Upper lobe of right lung (tissue), 1 donor: ENCODE results near the gene TOPBP1. TPM values are rescaled to one million over a fixed set of nuclear protein-coding genes. Genes with fewer than 3 reads are reported as not detected.
A peak's percentile ranks its signal among the peaks of the same experiment; 100 is the strongest.
"Not testable (repeated sequence)": the region's sequence is repeated elsewhere in the genome, so short reads cannot be mapped to it uniquely, and the experiment has no call there.

Source experiments
- ATAC-seq: fragments of 200-7000 bp; cut with Tn5 transposase; one replicate; pipeline ENCODE4 v1.9.1; 2020; ENCODE audit warnings: mild to moderate bottlenecking, moderate library complexity
- DNase-seq: peaks from one replicate; pipeline ENCODE4 v3.0.0-alpha.2; 2020
- H3K27ac ChIP-seq: fragments of 200-600 bp; one replicate; pipeline ENCODE4 v1.8.0; 2022
- H3K27me3 ChIP-seq: fragments of 200-600 bp; one replicate; pipeline ENCODE4 v1.8.0; 2022; ENCODE audit warnings: mild to moderate bottlenecking
- H3K36me3 ChIP-seq: fragments of 200-600 bp; one replicate; pipeline ENCODE4 v1.8.0; 2022
- H3K4me1 ChIP-seq: fragments of 200-600 bp; one replicate; pipeline ENCODE4 v1.8.0; 2022
- H3K4me3 ChIP-seq: fragments of 200-600 bp; one replicate; pipeline ENCODE4 v1.8.0; 2022; ENCODE audit warnings: mild to moderate bottlenecking
- H3K9me3 ChIP-seq: fragments of 200-600 bp; one replicate; pipeline ENCODE4 v1.8.0; 2022
- CTCF ChIP-seq: fragments of 200-600 bp; IDR thresholded peaks from one replicate; pipeline ENCODE4 v1.8.0; 2022; ENCODE audit warnings: antibody characterized with exemption
- intact Hi-C: fragments of 100-400 bp; cut with DNase I; formaldehyde crosslinking; loops from one replicate; pipeline ENCODE4 v1.11.0; 2022
- total RNA-seq: library from RNA; stranded (reverse); fragmentation: NEBNext Ultra II Directional; extraction: Animal tissue kit (Norgen Biotek cat#: 25700); gene quantifications from one replicate; pipeline ENCODE4 v1.2.1, GENCODE V29; 2021
- donor health status: DM: no; HTN: yes; CAD: no; lungs with severe emphysema.

Gene TOPBP1
- total RNA-seq, 1 donor from 2014 or later = 18.1 TPM

- DNase-seq = no peak
- no peak for TF ChIP-seq CTCF
- H3K27ac ChIP-seq = no peak overlapping the region
- ATAC-seq = no peak
- H3K36me3 ChIP-seq = no peaks in the 10 kb centered on the region
- H3K4me3 ChIP-seq = no peak overlapping the region
- no peaks in the 10 kb centered on the region for H3K4me1 ChIP-seq
- no peaks in the 10 kb centered on the region for H3K27me3 ChIP-seq
- intact Hi-C loops = no loop called here
- H3K9me3 ChIP-seq = no peaks in the 10 kb centered on the region
These were observed 33.9 kb upstream of the TOPBP1 start for GRCh38 chr3:133695560-133696171.

- H3K27ac ChIP-seq = no peak overlapping the region
- DNase-seq = no peak
- no peaks in the 10 kb centered on the region for H3K27me3 ChIP-seq
- TF ChIP-seq CTCF = no peak
- no peaks in the 10 kb centered on the region for H3K36me3 ChIP-seq
- H3K4me1 ChIP-seq = no peaks in the 10 kb centered on the region
- no peaks in the 10 kb centered on the region for H3K9me3 ChIP-seq
- ATAC-seq = no peak
- intact Hi-C loops = no loop called here
- no peak overlapping the region for H3K4me3 ChIP-seq
These were observed 32.8 kb upstream of the TOPBP1 start for GRCh38 chr3:133694288-133695268.

- Histone ChIP-seq H3K4me1 (no peaks in the 10 kb centered on the region), H3K4me3 (no peak overlapping the region), H3K27ac (no peak overlapping the region), H3K36me3 (no peaks in the 10 kb centered on the region), H3K9me3 (no peaks in the 10 kb centered on the region), H3K27me3 (no peaks in the 10 kb centered on the region)
- ATAC-seq (no peak), DNase-seq (no peak)
- TF ChIP-seq CTCF = no peak
- intact Hi-C loops = no loop called here
These were observed 32.1 kb upstream of the TOPBP1 start for GRCh38 chr3:133693821-133694220.

- peak; percentile 37 for ATAC-seq
- no peak overlapping the region for H3K27ac ChIP-seq
- H3K27me3 ChIP-seq = no peaks in the 10 kb centered on the region
- intact Hi-C loops = no loop called here
- H3K9me3 ChIP-seq = no peaks in the 10 kb centered on the region
- no peak for DNase-seq
- no peaks in the 10 kb centered on the region for H3K4me1 ChIP-seq
- TF ChIP-seq CTCF = no peak
- H3K4me3 ChIP-seq = no peak overlapping the region
- no peaks in the 10 kb centered on the region for H3K36me3 ChIP-seq
These were observed 31.0 kb upstream of the TOPBP1 start for GRCh38 chr3:133692759-133693158.

GRCh38 chr3:133691273-133692107 lies 29.7 kb upstream of the TOPBP1 start:
- ATAC-seq (no peak), DNase-seq (no peak)
- intact Hi-C loops = no loop called here
- TF ChIP-seq CTCF = no peak
- Histone ChIP-seq H3K27me3 (no peaks in the 10 kb centered on the region), H3K27ac (no peak overlapping the region), H3K4me3 (no peak overlapping the region), H3K4me1 (no peaks in the 10 kb centered on the region), H3K36me3 (no peaks in the 10 kb centered on the region), H3K9me3 (no peaks in the 10 kb centered on the region)

GRCh38 chr3:133677993-133678392 lies 16.3 kb upstream of the TOPBP1 start:
- H3K27ac ChIP-seq, H3K9me3 ChIP-seq, ATAC-seq, H3K4me3 ChIP-seq, DNase-seq, H3K36me3 ChIP-seq, H3K4me1 ChIP-seq, intact Hi-C loops: not testable (repeated sequence)
- H3K27me3 ChIP-seq = peaks cover 33% of the 10 kb centered on the region
